GM12878 (cell line): ENCODE data around the gene HES7. TPM values are rescaled to one million over a fixed set of nuclear protein-coding genes. Genes with fewer than 3 reads are reported as not detected.
A peak's percentile ranks its signal among the peaks of the same experiment; 100 is the strongest.

Experiments used
- ATAC-seq: fragments of 200-7000 bp; cut with Tn5 transposase; 3 replicates; pipeline ENCODE4 v1.9.1; 2020; ENCODE audit warnings: mild to moderate bottlenecking, moderate library complexity
- BruUV-seq: library from RNA; stranded (reverse); fragments of 400-500 nt; replicated peaks from 2 replicates; lab custom pipeline; 2021; lab: Mats Ljungman, UMichigan
- CTCF ChIA-PET: fragments of 300-600 bp; sonication (Branson Sonifier 250); formaldehyde crosslinking; extraction: SDS; loops from one replicate; lab custom pipeline; 2021; ENCODE audit warnings: inconsistent platforms; lab: Yijun Ruan, JAX
- POLR2A ChIA-PET: fragments of 350-600 bp; formaldehyde crosslinking; extraction: SDS; loops from one replicate; lab custom pipeline; 2021; ENCODE audit warnings: inconsistent platforms; lab: Charles Lee
- RAD21 ChIA-PET: fragments of 300-600 bp; sonication (Branson Sonifier 250); formaldehyde crosslinking; loops from one replicate; lab custom pipeline; 2023; ENCODE audit warnings: antibody characterized with exemption; ENCODE audit not compliant: unreplicated experiment; lab: Charles Lee
- SMC1A ChIA-PET: fragments of 300-600 bp; sonication (Branson Sonifier 250); formaldehyde crosslinking; loops from one replicate; lab custom pipeline; 2023; ENCODE audit not compliant: unreplicated experiment, uncharacterized antibody; lab: Charles Lee
- DNase-seq: peaks from one replicate; pipeline ENCODE4 v3.0.0-alpha.2; 2011; ENCODE audit warnings: low read depth, low spot score
- FAIRE-seq: peaks from 3 replicates; lab custom pipeline; 2011; peaks lifted over from hg19 to GRCh38; lab: Jason Lieb, UNC
- H2AFZ ChIP-seq: 2 replicates; pipeline ENCODE4 v1.6.0; 2011; ENCODE audit warnings: low read depth, low read length, control low read depth; ENCODE audit not compliant: control insufficient read depth
- H3K27ac ChIP-seq: 2 replicates; pipeline ENCODE4 v1.5.1; 2011; ENCODE audit warnings: control low read depth; ENCODE audit not compliant: control insufficient read depth, insufficient read depth
- H3K27me3 ChIP-seq, 2 experiments: replicated peaks in 1 of 2; 2 replicates each; pipeline versions ENCODE4 v1.6.0 to v1.6.1; 2011; ENCODE audit warnings: low read length in 1 of 2; ENCODE audit not compliant: control insufficient read depth in 2 of 2, insufficient read depth in 2 of 2
- H3K36me3 ChIP-seq, 2 experiments: 2 replicates each; pipeline ENCODE4 v1.5.1; 2011; ENCODE audit warnings: low read length in 1 of 2; ENCODE audit not compliant: control insufficient read depth in 2 of 2, insufficient read depth in 2 of 2
- H3K4me1 ChIP-seq: 2 replicates; pipeline ENCODE4 v1.6.1; 2011; ENCODE audit warnings: mild to moderate bottlenecking, low read length, moderate library complexity, mixed read lengths; ENCODE audit not compliant: control insufficient read depth, insufficient read depth
- H3K4me2 ChIP-seq: 2 replicates; pipeline ENCODE4 v1.6.0; 2011; ENCODE audit warnings: control low read depth; ENCODE audit not compliant: control insufficient read depth, insufficient read depth
- H3K4me3 ChIP-seq: fragments of 200-600 bp; sonication (generic); 2 replicates; pipeline ENCODE4 v1.5.1; 2016
- H3K79me2 ChIP-seq: 2 replicates; pipeline ENCODE4 v1.6.0; 2011; ENCODE audit warnings: low read length; ENCODE audit not compliant: control insufficient read depth, insufficient read depth
- H3K9ac ChIP-seq: 2 replicates; pipeline ENCODE4 v1.8.0; 2011; ENCODE audit warnings: low read length, control low read depth, mixed read lengths; ENCODE audit not compliant: control insufficient read depth, insufficient read depth
- H3K9me3 ChIP-seq: replicated peaks from 3 replicates; pipeline ENCODE4 v1.5.1; 2011; ENCODE audit warnings: mild to moderate bottlenecking, low read length; ENCODE audit not compliant: control insufficient read depth, insufficient read depth
- H4K20me1 ChIP-seq: 2 replicates; pipeline ENCODE4 v1.6.0; 2011; ENCODE audit not compliant: control insufficient read depth, insufficient read depth
- ATF7 ChIP-seq: fragments of 450-650 bp; IDR thresholded peaks from 2 replicates; pipeline ENCODE4 v1.6.1; 2016; ENCODE audit warnings: low read depth, mild to moderate bottlenecking
- BCL11A ChIP-seq: IDR thresholded peaks from 2 replicates; pipeline ENCODE4 v1.6.1; 2011; ENCODE audit warnings: low read depth, low read length
- CHD2 ChIP-seq: IDR thresholded peaks from 2 replicates; pipeline ENCODE4 v1.6.1; 2011; ENCODE audit warnings: low read depth, low read length, improper control_type of control experiment, borderline replicate concordance
- E4F1 ChIP-seq: fragments of 450-650 bp; IDR thresholded peaks from 2 replicates; pipeline ENCODE4 v1.6.1; 2018; ENCODE audit warnings: borderline replicate concordance, mild to moderate bottlenecking; ENCODE audit not compliant: partially characterized antibody
- EED ChIP-seq: sonication (generic); IDR thresholded peaks from 2 replicates; pipeline ENCODE4 v1.6.1; 2016; ENCODE audit warnings: antibody characterized with exemption, low read depth
- IKZF2 ChIP-seq, 2 experiments: fragments of 450-650 bp; IDR thresholded peaks; 2 replicates each; pipeline ENCODE4 v1.6.1; 2017; ENCODE audit warnings: mild to moderate bottlenecking in 2 of 2, moderate library complexity in 2 of 2
- IRF3 ChIP-seq: fragments of 450-650 bp; IDR thresholded peaks from 2 replicates; pipeline ENCODE4 v1.6.1; 2014; ENCODE audit warnings: mild to moderate bottlenecking
- JUNB ChIP-seq: IDR thresholded peaks from 2 replicates; pipeline ENCODE4 v1.6.1; 2016; ENCODE audit warnings: antibody characterized with exemption, mild to moderate bottlenecking
- MYC ChIP-seq: IDR thresholded peaks from 2 replicates; pipeline ENCODE4 v1.6.1; 2011; ENCODE audit warnings: mild to moderate bottlenecking, low read length, moderate library complexity, inconsistent platforms; ENCODE audit not compliant: insufficient read depth, insufficient replicate concordance, insufficient read length, severe bottlenecking
- RFX5 ChIP-seq: IDR thresholded peaks from 2 replicates; pipeline ENCODE4 v1.6.1; 2011; ENCODE audit warnings: low read depth, low read length, improper control_type of control experiment
- SIN3A ChIP-seq: IDR thresholded peaks from 2 replicates; pipeline ENCODE4 v1.6.1; 2012; ENCODE audit warnings: low read depth, low read length, improper control_type of control experiment
- SKIL ChIP-seq: fragments of 450-650 bp; IDR thresholded peaks from 2 replicates; pipeline ENCODE4 v1.6.1; 2017; ENCODE audit warnings: mild to moderate bottlenecking, low read depth, inconsistent platforms; ENCODE audit not compliant: poor library complexity, severe bottlenecking
- SP1 ChIP-seq: IDR thresholded peaks from one replicate; pipeline ENCODE4 v1.6.1; 2011; ENCODE audit warnings: low read depth, low read length
- STAT1 ChIP-seq: fragments of 450-650 bp; conservative IDR thresholded peaks from 2 replicates; pipeline ENCODE4 v1.6.1; 2014; ENCODE audit warnings: antibody characterized with exemption, mild to moderate bottlenecking
- STAT3 ChIP-seq: IDR thresholded peaks from 2 replicates; pipeline ENCODE4 v1.6.1; 2011; ENCODE audit warnings: low read depth, low read length, improper control_type of control experiment
- TBL1XR1 ChIP-seq: IDR thresholded peaks from 2 replicates; pipeline ENCODE4 v1.6.1; 2012; ENCODE audit warnings: low read depth, low read length, improper control_type of control experiment
- ZNF622 ChIP-seq: fragments of 450-650 bp; IDR thresholded peaks from 2 replicates; pipeline ENCODE4 v1.6.1; 2017; ENCODE audit warnings: mild to moderate bottlenecking, inconsistent platforms
- ZZZ3 ChIP-seq: IDR thresholded peaks from 2 replicates; pipeline ENCODE4 v1.6.1; 2011; ENCODE audit warnings: low read depth; ENCODE audit not compliant: control insufficient read depth, insufficient read length
- WGBS: methylation state at CpG from one replicate; pipeline ENCODE4 v1.1.6; 2016; ENCODE audit warnings: low lambda C conversion rate; ENCODE audit not compliant: insufficient replicate concordance, insufficient coverage; ENCODE audit errors: missing lambda C conversion rate; 5-methylcytosine and 5-hydroxymethylcytosine counted together
- in situ Hi-C: fragments of 300-500 bp; cut with MboI; formaldehyde crosslinking; loops from 9 replicates; pipeline ENCODE4 v1.14.3; 2018; ENCODE audit warnings: mixed read lengths
- intact Hi-C: fragments of 100-400 bp; cut with micrococcal nuclease; formaldehyde crosslinking; loops from one replicate; pipeline ENCODE4 v1.14.2; 2022; ENCODE audit not compliant: unreplicated experiment
- polyA plus RNA-seq, 11 experiments: library from polyadenylated mRNA; depleted of rRNA in 4 of 11; unstranded in 6 of 11; stranded (reverse) in 5 of 11; fragments of >200 nt; fragmentation: Nextera tagmentation in 4 of 11; fragmentation: Illumina TruSeq in 1 of 11; extraction: Ambion mirVana in 4 of 11; extraction: Trizol in 1 of 11; gene quantifications; 1 replicate in 1 of 11; 2 replicates in 10 of 11; pipeline versions ENCODE4 v1.2.1 to v1.2.3, GENCODE V29; 2011 to 2016; ENCODE audit warnings: inconsistent platforms in 2 of 11, missing spikeins in 2 of 11, low read depth in 1 of 11
- total RNA-seq, 4 experiments: library from RNA; depleted of rRNA in 3 of 4; stranded (reverse); fragments of >200 nt in 3 of 4; fragmentation: Illumina TruSeq in 1 of 4; extraction: Trizol in 1 of 4; gene quantifications; 2 replicates each; pipeline versions ENCODE4 v1.2.1 to v1.2.3, GENCODE V29; 2013 to 2021

Gene HES7
- total and polyA plus RNA-seq, 10 of the 15 experiments (the other 5 are each of a cell fraction or from before 2014, with no cell fraction given): 0.07 to 1.3 (median 0.63) TPM; not detected in 4

- ChIA-PET POLR2A (interaction anchor here (0.5 to 3.8 kb wide), 14 partner anchors 11 to 209 kb away, joined by 3 to 29 read pairs (median 4); partner anchors contain the start of genes HES7 and SLC25A35), SMC1A (interaction anchor here (0.6 to 1.8 kb wide), 10 partner anchors 10 to 598 kb away, joined by 3 to 13 read pairs (median 3); partner anchors contain the start of gene HES7), CTCF (interaction anchor here (0.6 to 3.4 kb wide), 9 partner anchors 9 to 150 kb away, joined by 3 to 29 read pairs (median 4); no protein-coding TSS in a partner anchor), RAD21 (interaction anchor here (0.9 to 1.4 kb wide), 7 partner anchors 10 to 75 kb away, joined by 3 to 6 read pairs (median 4); partner anchors contain the start of genes BORCS6 and HES7)
- WGBS: 56% methylated on average over 16 of the region's 18 CpGs
- no peak for TF ChIP-seq BCL11A
- TF ChIP-seq TBL1XR1: no peak
- TF ChIP-seq ATF7: no peak
- no peak for TF ChIP-seq IRF3
- TF ChIP-seq ZZZ3: no peak
- TF ChIP-seq SP1: no peak
- no peak for TF ChIP-seq CHD2
- TF ChIP-seq EED: no peak
- TF ChIP-seq E4F1: no peak
- no peak for TF ChIP-seq RFX5
- no peak for TF ChIP-seq SKIL
- TF ChIP-seq ZNF622: no peak
- TF ChIP-seq STAT1: no peak
- TF ChIP-seq JUNB: no peak
- TF ChIP-seq STAT3: no peak
- no peak for TF ChIP-seq SIN3A
- no peak for TF ChIP-seq IKZF2 (IDR thresholded peaks at IDR 0.05)
- TF ChIP-seq MYC: no peak
- no peaks in the 10 kb centered on the region for H3K27me3 ChIP-seq
- H2AFZ ChIP-seq: peak overlapping the region; percentile 23; the same call in 1 of the 2 replicates
- peaks cover 9 to 19% of the 10 kb centered on the region in 2 experiments for H3K36me3 ChIP-seq
- no TSS peak for BruUV-seq
- peaks cover 16% of the 10 kb centered on the region for H3K4me1 ChIP-seq
- H3K9me3 ChIP-seq: no peaks in the 10 kb centered on the region
- H3K9ac ChIP-seq: peak overlapping the region; percentile 85
- intact Hi-C loops: loop anchor here (1.0 kb wide), 1 partner anchor 11 kb away; no protein-coding TSS in a partner anchor
- in situ Hi-C loops: no loop called here
- H3K79me2 ChIP-seq: peaks cover 19% of the 10 kb centered on the region
- H3K4me2 ChIP-seq: peak overlapping the region; percentile 97
- H3K4me3 ChIP-seq: peak overlapping the region; percentile 89
- no peak; the same call in 2 of the 3 replicates for ATAC-seq
- peak overlapping the region; percentile 89 for H3K27ac ChIP-seq
- FAIRE-seq: no peak
- H4K20me1 ChIP-seq: no peaks in the 10 kb centered on the region; the same call in 1 of the 2 replicates
- no peak for DNase-seq
Observed at GRCh38 chr17:8150194-8151119, 26.6 kb upstream of the HES7 start.
